ENCODE data around the gene ARHGAP1.
"Not testable (repeated sequence)": the region's sequence is repeated elsewhere in the genome, so short reads cannot be mapped to it uniquely, and the experiment has no call there.

The ARHGAP1 gene

GRCh38 chr11:46670521-46670920 lies 29.9 kb downstream of the ARHGAP1 start:
- H3K79me2 ChIP-seq (ENCODE audit: control insufficient read depth, insufficient read depth, low read length, poor library complexity); H4K8ac ChIP-seq (ENCODE audit: low read depth, low read length); H3K4me2 ChIP-seq (ENCODE audit: low read length); H2AFZ ChIP-seq (ENCODE audit: insufficient read depth, low read length, poor library complexity); H2BK120ac ChIP-seq (ENCODE audit: insufficient read depth, low read length, poor library complexity); H3K4ac ChIP-seq (ENCODE audit: low read depth, low read length); H3K4me3 ChIP-seq (ENCODE audit: low read depth, low read length); H3K27me3 ChIP-seq (ENCODE audit: insufficient read depth, low read length); H4K12ac ChIP-seq (ENCODE audit: low read depth, low read length); H3K14ac ChIP-seq (ENCODE audit: low read length); H4K91ac ChIP-seq (ENCODE audit: low read depth, low read length); H2BK12ac ChIP-seq (ENCODE audit: low read length); H2BK5ac ChIP-seq (ENCODE audit: low read depth, low read length, poor library complexity); H3K9me3 ChIP-seq (ENCODE audit: insufficient read depth, low read depth, low read length); DNase-seq; H3K23ac ChIP-seq (ENCODE audit: low read length); H3K9ac ChIP-seq (ENCODE audit: low read length); H3K18ac ChIP-seq (ENCODE audit: low read length); H3K27ac ChIP-seq (ENCODE audit: low read depth, low read length); H2AK5ac ChIP-seq (ENCODE audit: low read length); H3K79me1 ChIP-seq (ENCODE audit: low read length): not testable (repeated sequence)
- H3K36me3 ChIP-seq (ENCODE audit: control insufficient read depth in 1 of 2, insufficient read depth in 2 of 2, low read length in 2 of 2): peaks cover 48 to 66% of the 10 kb centered on the region in 2 experiments
- peaks cover 12 to 16% of the 10 kb centered on the region in 2 experiments for H3K4me1 ChIP-seq (ENCODE audit: control insufficient read depth in 1 of 2, insufficient read depth in 2 of 2, low read length in 2 of 2)
- no CpG with 5 or more reads among the region's 3 CpGs for WGBS (ENCODE audit: extremely low coverage, insufficient coverage, insufficient read length)

GRCh38 chr11:46669711-46670139 lies 30.7 kb downstream of the ARHGAP1 start:
- H3K18ac ChIP-seq (ENCODE audit: low read length): no peak overlapping the region
- H2BK5ac ChIP-seq (ENCODE audit: low read depth, low read length, poor library complexity): no peak overlapping the region
- H2AK5ac ChIP-seq (ENCODE audit: low read length): no peak overlapping the region
- H4K91ac ChIP-seq (ENCODE audit: low read depth, low read length): no peak overlapping the region
- H2BK120ac ChIP-seq (ENCODE audit: insufficient read depth, low read length, poor library complexity): no peak overlapping the region
- peaks cover 7 to 11% of the 10 kb centered on the region in 2 experiments for H3K4me1 ChIP-seq (ENCODE audit: control insufficient read depth in 1 of 2, insufficient read depth in 2 of 2, low read length in 2 of 2)
- no peak overlapping the region for H3K4ac ChIP-seq (ENCODE audit: low read depth, low read length)
- H3K79me1 ChIP-seq (ENCODE audit: low read length): peaks cover 1% of the 10 kb centered on the region
- no peak overlapping the region for H3K9ac ChIP-seq (ENCODE audit: low read length)
- DNase-seq: no peak
- no peak overlapping the region for H4K8ac ChIP-seq (ENCODE audit: low read depth, low read length)
- H3K14ac ChIP-seq (ENCODE audit: low read length): no peak overlapping the region
- no peaks in the 10 kb centered on the region for H3K27me3 ChIP-seq (ENCODE audit: insufficient read depth, low read length)
- H3K36me3 ChIP-seq (ENCODE audit: control insufficient read depth in 1 of 2, insufficient read depth in 2 of 2, low read length in 2 of 2): peaks cover 54 to 72% of the 10 kb centered on the region in 2 experiments
- H2BK12ac ChIP-seq (ENCODE audit: low read length): no peak overlapping the region
- no CpG with 5 or more reads among the region's 3 CpGs for WGBS (ENCODE audit: extremely low coverage, insufficient coverage, insufficient read length)
- no peak overlapping the region for H3K4me3 ChIP-seq (ENCODE audit: low read depth, low read length)
- H3K4me2 ChIP-seq (ENCODE audit: low read length): no peak overlapping the region
- no peak overlapping the region for H3K27ac ChIP-seq (ENCODE audit: low read depth, low read length)
- H2AFZ ChIP-seq (ENCODE audit: insufficient read depth, low read length, poor library complexity): no peak overlapping the region
- H4K12ac ChIP-seq (ENCODE audit: low read depth, low read length): no peak overlapping the region
- no peaks in the 10 kb centered on the region for H3K9me3 ChIP-seq (ENCODE audit: insufficient read depth, low read depth, low read length)
- H3K79me2 ChIP-seq (ENCODE audit: control insufficient read depth, insufficient read depth, low read length, poor library complexity): no peaks in the 10 kb centered on the region
- H3K23ac ChIP-seq (ENCODE audit: low read length): no peak overlapping the region

GRCh38 chr11:46668480-46669085 lies 31.8 kb downstream of the ARHGAP1 start:
- Histone ChIP-seq H2BK120ac (ENCODE audit: insufficient read depth, low read length, poor library complexity) (no peak overlapping the region), H3K18ac (ENCODE audit: low read length) (no peak overlapping the region), H2AFZ (ENCODE audit: insufficient read depth, low read length, poor library complexity) (no peak overlapping the region), H2AK5ac (ENCODE audit: low read length) (no peak overlapping the region), H3K23ac (ENCODE audit: low read length) (no peak overlapping the region), H2BK12ac (ENCODE audit: low read length) (no peak overlapping the region), H4K8ac (ENCODE audit: low read depth, low read length) (no peak overlapping the region), H3K4me2 (ENCODE audit: low read length) (no peak overlapping the region), H3K27me3 (ENCODE audit: insufficient read depth, low read length) (no peaks in the 10 kb centered on the region), H3K79me1 (ENCODE audit: low read length) (no peaks in the 10 kb centered on the region), H2BK5ac (ENCODE audit: low read depth, low read length, poor library complexity) (no peak overlapping the region), H3K27ac (ENCODE audit: low read depth, low read length) (no peak overlapping the region), H3K4ac (ENCODE audit: low read depth, low read length) (no peak overlapping the region), H4K12ac (ENCODE audit: low read depth, low read length) (no peak overlapping the region), H3K4me3 (ENCODE audit: low read depth, low read length) (no peak overlapping the region), H3K9ac (ENCODE audit: low read length) (no peak overlapping the region), H4K91ac (ENCODE audit: low read depth, low read length) (no peak overlapping the region), H3K9me3 (ENCODE audit: insufficient read depth, low read depth, low read length) (no peaks in the 10 kb centered on the region), H3K4me1 (ENCODE audit: control insufficient read depth in 1 of 2, insufficient read depth in 2 of 2, low read length in 2 of 2) (peaks cover under 1 to 4% of the 10 kb centered on the region in 2 experiments), H3K14ac (ENCODE audit: low read length) (no peak overlapping the region), H3K79me2 (ENCODE audit: control insufficient read depth, insufficient read depth, low read length, poor library complexity) (no peaks in the 10 kb centered on the region), H3K36me3 (ENCODE audit: control insufficient read depth in 1 of 2, insufficient read depth in 2 of 2, low read length in 2 of 2) (peaks cover 57 to 76% of the 10 kb centered on the region in 2 experiments)
- DNase-seq: no peak
- no CpG with 5 or more reads among the region's 12 CpGs for WGBS (ENCODE audit: extremely low coverage, insufficient coverage, insufficient read length)

DNA sequence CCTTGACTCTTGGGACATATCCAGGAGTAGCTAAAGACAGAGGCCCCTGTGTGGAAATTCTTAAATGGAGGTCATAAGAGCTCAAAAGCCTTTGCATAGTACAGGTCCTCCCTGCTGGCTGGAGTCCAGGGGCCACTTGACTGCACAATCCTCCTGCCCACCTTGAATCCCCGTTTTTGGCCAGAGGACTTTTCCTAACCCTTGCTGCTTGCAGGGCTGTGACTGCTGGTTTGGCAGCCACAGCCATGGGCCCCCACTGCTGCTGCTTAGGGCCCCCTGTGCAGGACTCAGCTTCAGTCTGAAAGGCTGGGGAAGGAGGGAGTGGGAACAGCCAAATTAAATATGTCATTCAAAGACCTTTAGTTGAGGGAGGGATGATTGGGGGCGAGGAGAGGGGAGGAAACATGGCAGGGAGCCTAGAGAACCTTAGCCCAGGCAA lies 33.4 kb downstream of the ARHGAP1 start:
- H4K91ac ChIP-seq (ENCODE audit: low read depth, low read length): no peak overlapping the region
- no peak overlapping the region for H2AFZ ChIP-seq (ENCODE audit: insufficient read depth, low read length, poor library complexity)
- no peak overlapping the region for H4K8ac ChIP-seq (ENCODE audit: low read depth, low read length)
- H3K79me1 ChIP-seq (ENCODE audit: low read length): no peaks in the 10 kb centered on the region
- no peak overlapping the region for H3K4ac ChIP-seq (ENCODE audit: low read depth, low read length)
- no peak overlapping the region for H3K4me3 ChIP-seq (ENCODE audit: low read depth, low read length)
- peaks cover 44 to 70% of the 10 kb centered on the region in 2 experiments for H3K36me3 ChIP-seq (ENCODE audit: control insufficient read depth in 1 of 2, insufficient read depth in 2 of 2, low read length in 2 of 2)
- no peak overlapping the region for H2BK5ac ChIP-seq (ENCODE audit: low read depth, low read length, poor library complexity)
- H3K23ac ChIP-seq (ENCODE audit: low read length): no peak overlapping the region
- H3K9ac ChIP-seq (ENCODE audit: low read length): no peak overlapping the region
- peak overlapping the region; percentile 22 for H4K12ac ChIP-seq (ENCODE audit: low read depth, low read length)
- H3K4me2 ChIP-seq (ENCODE audit: low read length): no peak overlapping the region
- H3K27me3 ChIP-seq (ENCODE audit: insufficient read depth, low read length): no peaks in the 10 kb centered on the region
- WGBS (ENCODE audit: extremely low coverage, insufficient coverage, insufficient read length): no CpG with 5 or more reads among the region's 2 CpGs
- no peak overlapping the region for H3K14ac ChIP-seq (ENCODE audit: low read length)
- H3K79me2 ChIP-seq (ENCODE audit: control insufficient read depth, insufficient read depth, low read length, poor library complexity): no peaks in the 10 kb centered on the region
- no peak overlapping the region for H2AK5ac ChIP-seq (ENCODE audit: low read length)
- H3K18ac ChIP-seq (ENCODE audit: low read length): no peak overlapping the region
- no peak overlapping the region for H2BK120ac ChIP-seq (ENCODE audit: insufficient read depth, low read length, poor library complexity)
- H3K9me3 ChIP-seq (ENCODE audit: insufficient read depth, low read depth, low read length): no peaks in the 10 kb centered on the region
- H3K27ac ChIP-seq (ENCODE audit: low read depth, low read length): no peak overlapping the region
- peaks cover 0 to 6% of the 10 kb centered on the region in 2 experiments for H3K4me1 ChIP-seq (ENCODE audit: control insufficient read depth in 1 of 2, insufficient read depth in 2 of 2, low read length in 2 of 2)
- DNase-seq: no peak
- H2BK12ac ChIP-seq (ENCODE audit: low read length): no peak overlapping the region

Data from trophoblast cell (in vitro differentiated cells and primary cell).